AG10803 (cell line): ENCODE data around the gene DNAJB8.
A peak's percentile ranks its signal among the peaks of the same experiment; 100 is the strongest.

Source experiments
- DNase-seq: peaks from one replicate; pipeline ENCODE4 v3.0.0; 2010; ENCODE audit warnings: low read depth
- H3K4me3 ChIP-seq: 2 replicates; pipeline ENCODE4 v1.5.1; 2011; ENCODE audit warnings: mild to moderate bottlenecking, low read length, control low read depth
- TF ChIP-seq, protein P1 (sequence below): conservative IDR thresholded peaks from 2 replicates; pipeline ENCODE4 v1.5.1; 2011; ENCODE audit warnings: mild to moderate bottlenecking, low read length, control low read depth, inconsistent platforms

The DNAJB8 gene

DNA sequence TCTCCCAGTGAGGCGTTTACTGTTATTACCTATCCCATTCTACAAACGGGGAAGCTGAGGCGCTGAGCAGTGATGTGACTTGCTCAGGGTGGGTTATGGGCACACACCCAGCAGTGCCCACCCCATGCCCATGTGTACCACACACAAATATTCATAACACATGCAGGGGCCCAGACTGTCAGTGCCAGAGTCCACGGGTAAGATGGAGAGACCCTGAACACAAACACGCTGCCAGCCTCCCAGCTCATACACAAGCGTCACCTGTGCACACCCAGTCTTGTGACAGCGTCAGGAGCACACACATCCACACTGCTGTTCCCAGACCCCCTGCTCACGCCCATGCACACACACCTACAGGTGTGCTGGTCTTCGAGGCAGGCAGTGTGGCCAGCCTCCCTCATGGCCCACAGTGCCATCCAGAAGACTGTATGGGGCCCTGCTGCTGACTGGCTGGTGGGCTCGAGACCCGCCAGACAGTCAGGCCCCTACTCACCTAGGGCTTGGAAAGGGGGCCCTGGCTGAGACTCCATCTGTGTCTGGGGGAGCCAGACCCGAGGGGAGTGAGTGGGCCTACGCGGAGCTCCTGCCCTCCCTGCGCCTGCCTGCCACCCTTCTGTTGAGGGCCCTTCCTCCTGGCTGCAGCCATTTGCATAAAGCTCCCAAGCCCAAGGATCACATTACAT lies 39.4 kb downstream of the DNAJB8 start:
- no peak overlapping the region for H3K4me3 ChIP-seq
- DNase-seq: no peak
- TF ChIP-seq, protein P1, sequence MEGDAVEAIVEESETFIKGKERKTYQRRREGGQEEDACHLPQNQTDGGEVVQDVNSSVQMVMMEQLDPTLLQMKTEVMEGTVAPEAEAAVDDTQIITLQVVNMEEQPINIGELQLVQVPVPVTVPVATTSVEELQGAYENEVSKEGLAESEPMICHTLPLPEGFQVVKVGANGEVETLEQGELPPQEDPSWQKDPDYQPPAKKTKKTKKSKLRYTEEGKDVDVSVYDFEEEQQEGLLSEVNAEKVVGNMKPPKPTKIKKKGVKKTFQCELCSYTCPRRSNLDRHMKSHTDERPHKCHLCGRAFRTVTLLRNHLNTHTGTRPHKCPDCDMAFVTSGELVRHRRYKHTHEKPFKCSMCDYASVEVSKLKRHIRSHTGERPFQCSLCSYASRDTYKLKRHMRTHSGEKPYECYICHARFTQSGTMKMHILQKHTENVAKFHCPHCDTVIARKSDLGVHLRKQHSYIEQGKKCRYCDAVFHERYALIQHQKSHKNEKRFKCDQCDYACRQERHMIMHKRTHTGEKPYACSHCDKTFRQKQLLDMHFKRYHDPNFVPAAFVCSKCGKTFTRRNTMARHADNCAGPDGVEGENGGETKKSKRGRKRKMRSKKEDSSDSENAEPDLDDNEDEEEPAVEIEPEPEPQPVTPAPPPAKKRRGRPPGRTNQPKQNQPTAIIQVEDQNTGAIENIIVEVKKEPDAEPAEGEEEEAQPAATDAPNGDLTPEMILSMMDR: no peak

DNA sequence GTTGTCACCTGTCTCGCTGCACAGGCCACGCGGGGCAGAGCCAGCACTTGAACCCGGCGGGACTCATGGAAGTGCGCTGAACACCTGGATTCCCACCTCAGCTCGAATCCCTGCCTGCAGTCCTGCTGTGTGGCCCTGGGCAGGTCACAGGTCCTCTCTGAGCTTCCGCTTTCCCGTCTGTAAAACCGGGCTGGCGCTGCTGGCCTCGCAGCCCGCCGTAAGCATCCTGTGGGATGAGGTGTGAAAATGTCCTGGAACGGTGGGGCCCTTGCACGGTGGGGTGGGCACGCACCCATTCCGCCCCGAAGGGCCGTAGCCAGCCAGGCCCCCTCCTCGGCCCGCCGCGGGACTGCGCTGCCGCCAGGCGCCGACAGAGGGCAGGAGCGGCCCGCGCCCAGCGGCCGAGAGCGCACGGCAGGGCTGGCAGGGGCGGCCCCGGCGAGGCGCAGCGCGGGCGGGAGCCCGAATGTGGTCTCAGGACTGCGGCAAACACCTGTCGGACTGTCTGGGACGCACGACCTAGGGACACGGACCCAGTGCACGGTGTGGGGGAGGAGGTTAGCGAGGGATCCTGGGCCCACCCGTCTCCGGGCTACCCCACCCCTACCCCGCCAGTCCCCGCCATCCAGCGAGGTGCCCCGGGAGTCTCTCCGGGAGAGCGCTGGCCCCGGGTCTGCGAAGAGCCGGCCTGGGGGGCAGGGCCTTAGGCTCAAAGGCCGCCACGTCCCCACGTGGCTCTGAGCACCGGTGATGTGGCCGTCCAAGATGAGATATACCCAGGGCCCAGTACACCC lies 40.4 kb downstream of the DNAJB8 start:
- TF ChIP-seq, protein P1: peak; percentile 44
- peak overlapping the region; percentile 41 for H3K4me3 ChIP-seq
- DNase-seq: peak; percentile 12

DNA sequence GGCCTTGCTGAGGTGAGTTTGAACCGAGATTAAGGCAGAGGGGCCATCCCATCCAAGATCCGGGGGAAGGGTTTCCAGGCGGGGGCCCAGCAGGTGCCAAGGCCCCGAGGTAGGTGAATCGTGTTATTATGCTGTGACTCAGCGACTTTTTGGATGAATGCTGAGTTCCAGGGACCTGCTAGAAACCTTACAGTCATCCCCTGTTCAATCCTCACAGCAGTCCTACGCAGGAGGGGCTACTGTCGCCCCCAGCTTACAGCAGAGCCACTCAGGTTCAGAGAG lies 40.9 kb downstream of the DNAJB8 start:
- H3K4me3 ChIP-seq: no peak overlapping the region
- DNase-seq: no peak
- TF ChIP-seq, protein P1: no peak

DNA sequence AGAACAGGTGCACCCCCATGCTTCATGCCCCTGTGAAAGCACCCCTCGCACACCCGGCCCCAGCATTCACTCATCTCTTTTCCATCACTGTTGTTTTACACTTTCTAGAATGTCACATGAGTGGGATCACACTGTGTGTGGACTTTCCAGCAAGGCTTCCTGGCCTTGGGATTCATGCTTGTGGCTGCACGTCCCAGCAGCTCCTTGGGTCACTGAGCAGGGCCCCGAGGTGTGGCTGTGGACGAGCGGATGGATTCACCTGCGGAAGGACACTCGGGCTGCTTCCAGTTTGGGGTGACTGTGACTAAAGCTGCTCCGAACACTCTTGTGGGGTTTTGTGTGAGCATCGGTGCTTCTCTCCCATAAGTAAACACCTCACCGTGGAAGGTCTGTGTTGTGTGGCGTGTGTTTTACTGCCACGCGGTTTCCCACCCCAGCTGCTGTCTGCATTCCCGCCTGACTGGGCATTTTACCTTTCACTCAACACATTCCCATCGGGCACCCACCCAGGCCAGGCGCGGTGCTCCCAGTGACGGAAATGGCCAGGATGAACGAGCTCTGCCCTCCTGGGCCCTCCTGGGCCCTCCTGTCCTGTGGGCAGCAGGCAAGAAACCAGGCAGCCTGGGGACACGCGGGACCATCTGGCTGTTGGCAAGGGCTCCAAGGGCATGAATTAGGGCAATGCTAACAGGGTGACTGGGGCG lies 41.4 kb downstream of the DNAJB8 start:
- DNase-seq: no peak
- H3K4me3 ChIP-seq: no peak overlapping the region
- TF ChIP-seq, protein P1: no peak

DNA sequence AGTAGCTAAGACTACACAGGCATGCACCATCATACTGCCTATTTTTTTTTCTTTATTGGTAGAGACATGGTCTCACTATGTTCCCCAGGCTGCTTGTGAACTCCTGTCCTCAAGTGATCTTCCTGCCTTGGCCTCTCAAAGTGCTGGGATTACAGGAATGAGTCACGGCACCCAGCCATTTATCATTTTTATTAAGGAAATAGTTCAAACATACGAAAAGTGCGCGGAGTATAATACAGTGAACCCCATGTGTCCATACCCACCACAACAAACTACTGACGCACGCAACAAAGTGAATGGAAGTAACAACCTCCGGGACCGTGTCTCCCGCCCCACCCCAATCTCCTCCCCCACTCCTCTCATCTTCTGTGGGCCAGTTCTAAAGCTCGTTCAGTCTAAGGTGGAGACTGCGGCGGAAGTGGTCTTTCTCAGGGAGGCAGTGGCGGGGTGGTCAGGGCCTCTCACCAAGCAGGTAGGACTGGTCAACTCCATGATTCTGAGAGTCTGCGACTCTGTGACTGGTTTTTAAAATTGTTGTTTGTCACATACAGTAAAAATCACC lies 42.1 kb downstream of the DNAJB8 start:
- H3K4me3 ChIP-seq: no peak overlapping the region
- DNase-seq: peak; percentile 70
- TF ChIP-seq, protein P1: no peak

DNA sequence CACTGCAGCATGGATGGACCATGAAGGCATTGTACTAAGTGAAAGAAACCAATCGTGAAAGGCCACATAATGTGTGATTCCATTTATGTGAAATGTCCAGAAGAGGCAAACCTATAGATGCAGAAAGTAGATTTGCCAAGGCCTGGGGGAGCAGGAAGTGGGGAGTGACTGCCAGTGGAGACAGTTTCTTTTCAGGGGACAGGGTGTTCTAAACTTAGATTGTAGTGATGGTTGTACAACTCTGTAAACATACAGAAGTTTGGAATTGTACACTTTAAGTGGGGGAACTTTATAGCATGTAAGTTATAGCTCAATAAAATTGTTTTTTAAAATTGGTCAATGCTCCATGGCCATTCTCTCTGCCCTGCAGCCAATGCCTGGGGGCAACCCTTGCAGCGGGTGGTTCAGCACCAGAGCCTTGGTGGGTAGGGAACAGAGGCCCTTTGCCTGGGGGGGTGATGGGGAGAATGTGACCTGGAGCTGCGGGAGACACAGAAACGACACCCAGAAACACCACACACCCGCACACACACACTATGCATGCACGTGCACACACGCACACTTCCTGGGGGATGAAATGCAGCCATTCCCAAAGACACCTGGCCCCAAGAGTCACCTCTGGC lies 43.1 kb downstream of the DNAJB8 start:
- TF ChIP-seq, protein P1: no peak
- no peak for DNase-seq
- no peak overlapping the region for H3K4me3 ChIP-seq
